Measurements from ENCODE around the gene MSI1.

Gene MSI1

GRCh38 chr12:120368789-120369602 is at the start of gene MSI1:
TSS of gene MSI1 (minus strand) at chr12:120369164. CDS start at chr12:120369091, 73 bp downstream.
- DNase-seq: no peak

- DNase-seq: no peak
Observed at GRCh38 chr12:120417917-120418580, 49.1 kb upstream of the MSI1 start.

DNA sequence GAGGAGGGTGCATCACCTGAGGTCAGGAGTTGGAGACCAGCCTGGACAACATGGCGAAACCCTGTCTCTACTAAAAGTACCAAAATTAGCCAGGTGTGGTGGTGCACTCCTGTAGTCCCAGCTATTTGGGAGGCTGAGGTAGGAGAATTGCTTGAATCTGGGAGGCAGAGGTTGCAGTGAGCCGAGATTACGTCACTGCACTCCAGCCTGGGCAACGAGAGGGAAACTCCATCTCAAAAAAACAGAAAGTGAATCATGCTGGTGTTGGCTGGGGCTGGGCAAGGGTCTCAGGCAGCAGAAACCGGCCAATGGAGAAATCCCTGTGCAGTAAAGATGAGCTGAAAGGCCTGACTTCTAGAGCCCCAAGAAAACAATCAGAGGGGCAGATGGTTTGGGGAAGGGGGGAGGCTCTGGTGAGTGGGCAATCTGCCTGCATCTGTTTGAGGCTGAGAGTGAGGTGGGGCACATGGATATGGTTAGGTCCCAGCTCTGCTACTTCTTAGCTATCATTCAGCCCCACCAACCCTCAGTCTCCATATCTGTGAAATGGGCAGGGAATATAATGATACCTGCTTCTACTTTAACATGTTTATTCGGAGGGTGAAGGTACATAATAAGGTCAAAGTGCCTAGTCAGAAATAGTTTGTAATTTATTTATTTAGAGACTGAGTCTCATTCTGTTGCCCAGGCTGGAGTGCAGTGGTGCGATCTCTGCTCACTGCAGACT is 47.7 kb upstream of the MSI1 start:
- no peak for DNase-seq

- no peak for DNase-seq
Observed at GRCh38 chr12:120413901-120414695, 45.1 kb upstream of the MSI1 start.

DNA sequence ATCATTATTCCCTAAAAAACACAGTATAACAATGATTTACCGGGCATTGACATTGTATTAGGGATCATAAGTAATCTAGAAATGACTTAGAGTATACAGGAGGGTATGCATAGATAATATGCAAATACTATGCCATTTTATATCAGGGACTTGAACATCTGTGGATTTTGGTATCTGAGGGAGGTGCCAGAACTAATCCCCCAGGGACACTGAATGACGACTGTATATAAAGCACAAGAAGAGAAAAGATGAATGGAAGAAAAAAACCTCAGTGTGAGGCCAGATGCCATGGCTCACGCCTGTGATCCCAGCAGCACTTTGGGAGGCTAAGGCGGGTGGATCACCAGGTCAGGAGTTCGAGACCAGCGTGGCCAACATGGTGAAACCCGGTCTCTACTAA is 43.5 kb upstream of the MSI1 start:
- no peak for DNase-seq

DNA sequence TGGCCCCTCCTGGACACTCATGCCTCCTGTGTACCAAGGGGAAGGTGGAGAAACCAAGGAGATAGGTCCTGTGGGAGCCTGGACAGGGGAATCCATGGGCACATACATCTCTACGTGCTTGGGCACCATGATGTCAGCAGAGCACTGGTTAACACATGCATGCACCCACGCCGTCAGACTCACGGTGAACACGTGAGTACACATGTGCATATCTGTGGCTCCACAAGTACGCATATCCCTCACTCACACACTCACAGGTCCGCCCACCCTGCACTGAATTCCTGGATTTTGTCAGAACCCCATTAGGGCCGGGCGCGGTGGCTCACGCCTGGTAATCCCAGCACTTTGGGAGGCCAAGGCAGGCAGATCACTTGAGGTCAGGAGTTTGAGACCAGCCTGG is 39.8 kb upstream of the MSI1 start:
- no peak for DNase-seq

DNA sequence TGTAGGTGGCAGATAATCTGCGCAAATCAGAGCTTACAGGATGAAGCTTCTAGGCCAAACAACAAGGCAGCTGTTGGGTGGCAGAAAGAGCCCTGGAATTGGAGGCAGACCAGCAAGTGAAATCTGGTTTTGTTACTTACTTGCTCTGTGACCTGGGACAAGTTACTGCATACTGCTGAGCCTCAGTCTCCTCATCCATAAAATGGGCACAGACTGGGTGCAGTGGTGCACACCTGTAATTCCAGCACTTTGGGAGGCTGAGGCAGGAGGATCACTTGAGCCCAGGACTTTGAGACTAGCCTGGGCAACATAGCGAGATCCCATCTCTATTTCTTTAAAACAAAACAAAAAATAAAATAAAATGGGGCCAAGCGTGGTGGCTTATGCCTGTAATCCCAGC is 37.6 kb upstream of the MSI1 start:
- DNase-seq: no peak

DNA sequence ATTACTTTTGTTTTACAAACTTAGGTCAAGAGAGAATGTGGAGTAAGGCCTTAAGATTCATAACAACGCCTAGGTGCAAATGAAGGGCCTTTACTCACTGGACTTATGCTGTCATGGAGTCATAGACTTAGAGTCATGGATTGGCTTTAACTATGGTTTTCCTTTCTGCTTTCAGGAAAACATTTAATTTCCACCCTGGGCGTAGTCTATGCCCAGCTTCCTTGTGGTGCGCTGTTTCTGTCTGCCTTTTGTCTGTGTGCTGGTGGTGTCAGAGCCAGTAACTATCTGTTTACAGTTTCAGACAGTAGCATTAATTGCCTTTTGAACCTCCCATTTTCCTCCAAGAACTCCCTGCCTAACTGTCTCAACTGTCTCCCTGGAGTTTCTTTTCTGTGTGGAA is 37.1 kb upstream of the MSI1 start:
- no peak for DNase-seq

- DNase-seq: no peak
Observed at GRCh38 chr12:120404271-120404670, 35.3 kb upstream of the MSI1 start.

DNA sequence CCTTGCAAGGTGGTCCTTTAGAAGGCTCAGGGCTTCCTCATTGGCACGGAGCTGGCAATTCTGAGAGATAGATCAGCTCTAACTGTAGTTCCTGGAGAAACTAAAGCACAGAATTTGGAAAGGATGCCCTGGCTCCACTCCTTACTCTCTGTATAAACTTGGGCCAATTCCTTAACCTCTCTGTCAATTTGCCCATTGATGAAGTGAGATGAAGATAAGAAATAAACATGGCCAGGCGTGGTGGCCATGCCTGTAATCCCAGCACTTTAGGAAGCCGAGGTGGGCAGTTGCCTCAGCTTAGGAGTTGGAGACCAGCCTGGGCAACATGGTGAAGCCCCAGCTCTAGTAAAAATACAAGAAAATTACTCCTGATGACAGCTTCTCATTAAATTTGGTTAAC is 34.9 kb upstream of the MSI1 start:
- DNase-seq: no peak

- DNase-seq: no peak
Observed at GRCh38 chr12:120402217-120402616, 33.3 kb upstream of the MSI1 start.

- no peak for DNase-seq
Observed at GRCh38 chr12:120399531-120399930, 30.6 kb upstream of the MSI1 start.

DNA sequence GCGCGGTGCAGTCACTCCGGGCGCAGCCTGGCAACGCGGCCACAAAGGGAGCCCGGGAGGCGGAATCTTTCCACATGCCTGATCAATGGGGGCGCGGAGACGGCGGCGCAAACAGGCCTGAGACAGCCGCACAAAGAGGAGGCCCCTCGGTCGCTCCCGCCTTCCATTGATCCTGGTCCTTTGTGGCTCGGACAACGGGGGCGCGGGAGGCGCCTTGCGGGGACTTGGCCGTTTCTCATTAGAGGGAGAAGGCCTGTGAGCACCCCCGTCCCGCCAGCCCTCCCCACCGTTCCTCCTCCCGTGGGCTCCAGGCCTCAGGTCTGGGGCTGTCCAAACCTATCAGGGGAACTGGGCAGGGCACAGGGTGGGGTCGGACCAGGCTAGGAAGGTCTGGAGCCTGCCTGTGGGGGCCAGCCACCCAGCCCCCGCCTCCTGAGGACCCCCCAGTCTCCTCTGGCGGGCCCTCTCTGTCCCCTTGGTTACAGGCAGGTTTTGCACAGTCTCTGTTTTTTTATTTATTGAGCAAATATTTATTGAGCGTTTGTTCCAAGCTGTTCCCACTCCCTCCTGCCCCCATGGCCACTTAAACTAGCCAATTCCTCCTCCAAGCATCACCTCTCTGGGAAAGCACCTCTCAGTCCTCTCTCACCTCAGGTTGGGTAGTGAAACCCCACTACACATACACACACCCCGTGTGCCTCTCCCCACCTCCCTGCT is 29.0 kb upstream of the MSI1 start:
- DNase-seq: no peak

DNA sequence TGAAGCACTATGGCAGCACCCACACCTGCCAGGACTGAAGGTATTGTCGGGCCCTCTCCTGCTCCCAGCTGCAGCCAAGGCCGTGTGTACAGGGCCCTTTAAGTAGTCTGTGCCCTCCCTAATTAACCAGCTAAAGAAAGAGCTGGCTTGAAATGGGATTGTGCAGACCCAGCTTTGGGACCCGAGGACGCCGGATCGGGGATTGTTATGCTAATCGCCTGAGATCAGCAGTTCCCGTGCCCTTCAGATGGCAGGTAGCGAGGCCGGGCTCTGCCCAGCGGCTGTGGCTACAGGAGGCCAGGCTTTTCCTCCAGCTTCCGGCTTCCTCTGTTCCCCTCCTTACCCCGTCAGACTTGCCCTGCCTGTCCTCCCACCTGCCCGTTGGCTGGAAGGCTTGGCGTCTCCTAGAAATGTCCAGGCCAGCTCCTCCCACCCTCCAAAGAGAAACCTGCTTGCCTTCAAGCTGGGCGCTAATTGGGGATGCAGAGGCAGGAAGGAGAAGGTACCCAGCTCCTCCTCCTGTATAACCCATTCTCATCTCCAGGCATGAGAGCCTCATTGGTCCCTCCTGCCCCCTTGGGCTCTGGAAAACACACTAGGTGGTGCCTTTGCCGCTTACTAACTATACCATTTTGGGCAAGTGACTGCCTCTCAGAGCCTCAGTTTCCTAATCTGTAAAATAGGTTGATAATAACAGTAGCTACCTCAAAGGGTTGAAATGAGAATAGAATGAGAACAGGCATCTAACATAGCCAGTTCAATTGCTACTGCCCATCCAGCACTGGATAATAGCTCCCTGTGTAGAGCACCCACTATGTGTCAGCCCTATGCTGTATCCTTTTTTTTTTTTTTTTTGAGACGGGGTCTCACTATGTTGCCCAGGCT is 25.8 kb upstream of the MSI1 start:
- no peak for DNase-seq

GRCh38 chr12:120390540-120391120 is 21.7 kb upstream of the MSI1 start:
- DNase-seq: no peak

DNA sequence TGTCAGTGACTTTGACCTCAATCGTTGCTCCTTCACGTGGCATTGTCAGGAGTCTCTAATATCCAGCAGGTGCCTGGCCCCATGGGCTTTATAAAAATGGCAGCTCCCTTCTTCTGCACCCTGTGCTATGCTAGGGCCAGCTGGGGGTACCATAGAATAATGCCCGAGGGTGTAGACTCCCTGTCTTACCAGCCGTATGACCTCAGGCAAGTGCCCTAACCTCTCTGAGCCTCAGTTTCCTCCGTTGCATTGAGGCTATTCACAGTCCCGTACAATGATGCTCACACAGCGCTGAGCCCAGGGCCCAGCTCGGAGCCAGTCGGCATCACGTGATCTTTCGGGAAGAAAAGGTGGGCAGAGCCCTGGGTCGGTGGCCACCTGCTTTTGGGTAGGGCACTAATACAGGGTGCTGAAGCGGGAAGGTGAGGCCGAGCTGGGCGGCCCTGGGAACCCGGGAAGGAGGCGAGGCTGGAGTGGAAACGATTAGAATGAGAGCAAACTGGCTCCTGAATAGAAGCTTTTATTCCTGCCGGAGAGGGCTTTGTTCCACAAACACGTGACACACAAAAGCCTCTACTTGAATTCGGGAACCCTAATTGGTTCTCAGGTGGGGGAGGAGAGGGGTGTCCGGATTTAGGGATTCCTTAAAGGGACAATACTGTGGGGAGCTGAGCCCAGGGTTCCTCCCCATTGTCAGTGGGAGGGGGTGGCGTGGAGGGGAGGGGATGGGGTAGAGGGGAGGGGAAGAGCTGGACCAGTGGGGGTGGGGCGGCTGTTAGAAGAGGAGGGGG is 19.9 kb upstream of the MSI1 start:
- DNase-seq: no peak

GRCh38 chr12:120381752-120382419 is 12.9 kb upstream of the MSI1 start:
- no peak for DNase-seq

DNA sequence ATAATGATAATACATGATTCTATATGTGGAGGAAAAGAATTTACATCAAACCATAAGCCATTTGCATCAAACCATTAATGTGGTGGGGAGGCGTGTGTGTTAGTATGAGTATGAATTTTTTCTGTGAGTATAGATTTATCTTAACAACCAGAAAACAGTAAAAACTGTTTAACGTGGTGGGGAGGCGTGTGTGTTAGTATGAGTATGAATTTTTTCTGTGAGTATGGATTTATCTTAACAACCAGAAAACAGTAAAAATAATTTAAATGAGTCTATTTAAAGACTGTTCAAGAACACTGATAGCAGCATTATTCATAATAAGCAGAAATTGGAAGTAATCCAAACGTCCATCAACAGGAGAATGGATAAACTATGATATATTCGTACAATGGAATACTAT is 9.1 kb upstream of the MSI1 start:
- DNase-seq: no peak

DNA sequence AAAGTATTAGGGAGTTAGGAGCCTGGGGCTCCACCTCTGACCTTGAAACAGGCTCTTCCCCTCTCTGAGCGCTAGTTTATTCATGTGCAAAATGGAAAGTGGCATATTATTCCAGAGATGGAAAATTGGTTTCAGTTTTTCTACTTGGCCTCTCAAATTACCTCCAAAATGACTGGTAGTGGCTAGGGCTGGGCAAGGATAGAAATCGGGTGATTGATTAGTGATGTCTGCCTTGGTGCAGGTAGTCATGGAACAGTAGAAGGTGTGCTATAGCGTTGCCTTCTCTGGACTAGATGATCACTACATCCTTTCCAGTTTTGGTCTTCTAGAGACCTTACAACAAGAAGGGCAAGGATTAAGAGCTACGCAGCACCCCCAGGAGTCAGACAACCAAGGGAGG is 8.6 kb upstream of the MSI1 start:
- no peak for DNase-seq
